ENCODE data around the gene KRT7.

Gene KRT7

GRCh38 chr12:52200781-52201450, 32.1 kb upstream of the KRT7 start:
- Histone ChIP-seq H3K9me3 (ENCODE audit: insufficient read depth, low read length) (no peaks in the 10 kb centered on the region), H3K36me3 (ENCODE audit: insufficient read depth, insufficient read length, low read length) (no peaks in the 10 kb centered on the region), H3K4me1 (ENCODE audit: insufficient read depth, insufficient read length) (peaks cover 30% of the 10 kb centered on the region), H3K27me3 (ENCODE audit: insufficient read depth, insufficient read length) (no peaks in the 10 kb centered on the region), H3K4me3 (ENCODE audit: insufficient read length, low read depth) (no peak overlapping the region), H3K9ac (ENCODE audit: insufficient read length, low read depth) (no peak overlapping the region)
- no peak for TF ChIP-seq YY1 (IDR thresholded peaks at IDR 0.05; ENCODE audit: insufficient read depth, insufficient read length)
- TF ChIP-seq ZNF274 (IDR thresholded peaks at IDR 0.05; ENCODE audit: low read depth, low read length) = no peak
- no peak for TF ChIP-seq SUZ12 (IDR thresholded peaks at IDR 0.05; ENCODE audit: extremely low read depth, insufficient read depth, insufficient read length)
- DNase-seq (ENCODE audit: low read depth, low spot score) = no peak

- H3K9me3 ChIP-seq (ENCODE audit: insufficient read depth, low read length) = no peaks in the 10 kb centered on the region
- no peak overlapping the region for H3K4me3 ChIP-seq (ENCODE audit: insufficient read length, low read depth)
- H3K4me1 ChIP-seq (ENCODE audit: insufficient read depth, insufficient read length) = peaks cover 30% of the 10 kb centered on the region
- DNase-seq (ENCODE audit: low read depth, low spot score) = no peak
- H3K27me3 ChIP-seq (ENCODE audit: insufficient read depth, insufficient read length) = no peaks in the 10 kb centered on the region
- TF ChIP-seq YY1 (IDR thresholded peaks at IDR 0.05; ENCODE audit: insufficient read depth, insufficient read length) = no peak
- no peak for TF ChIP-seq SUZ12 (IDR thresholded peaks at IDR 0.05; ENCODE audit: extremely low read depth, insufficient read depth, insufficient read length)
- TF ChIP-seq ZNF274 (IDR thresholded peaks at IDR 0.05; ENCODE audit: low read depth, low read length) = no peak
- no peaks in the 10 kb centered on the region for H3K36me3 ChIP-seq (ENCODE audit: insufficient read depth, insufficient read length, low read length)
- H3K9ac ChIP-seq (ENCODE audit: insufficient read length, low read depth) = no peak overlapping the region
Observed at GRCh38 chr12:52201451-52201839, 31.6 kb upstream of the KRT7 start.

GRCh38 chr12:52202361-52203078, 30.5 kb upstream of the KRT7 start:
- no peak for DNase-seq (ENCODE audit: low read depth, low spot score)
- Histone ChIP-seq H3K4me3 (ENCODE audit: insufficient read length, low read depth) (no peak overlapping the region), H3K9me3 (ENCODE audit: insufficient read depth, low read length) (no peaks in the 10 kb centered on the region), H3K9ac (ENCODE audit: insufficient read length, low read depth) (peak overlapping the region; percentile 44), H3K27me3 (ENCODE audit: insufficient read depth, insufficient read length) (no peaks in the 10 kb centered on the region), H3K36me3 (ENCODE audit: insufficient read depth, insufficient read length, low read length) (no peaks in the 10 kb centered on the region), H3K4me1 (ENCODE audit: insufficient read depth, insufficient read length) (peaks cover 30% of the 10 kb centered on the region)
- no peak for TF ChIP-seq ZNF274 (IDR thresholded peaks at IDR 0.05; ENCODE audit: low read depth, low read length)
- TF ChIP-seq YY1 (IDR thresholded peaks at IDR 0.05; ENCODE audit: insufficient read depth, insufficient read length) = no peak
- TF ChIP-seq SUZ12 (IDR thresholded peaks at IDR 0.05; ENCODE audit: extremely low read depth, insufficient read depth, insufficient read length) = no peak

GRCh38 chr12:52203079-52203921, 29.7 kb upstream of the KRT7 start:
- no peak overlapping the region for H3K4me3 ChIP-seq (ENCODE audit: insufficient read length, low read depth)
- no peaks in the 10 kb centered on the region for H3K9me3 ChIP-seq (ENCODE audit: insufficient read depth, low read length)
- no peak for DNase-seq (ENCODE audit: low read depth, low spot score)
- no peaks in the 10 kb centered on the region for H3K27me3 ChIP-seq (ENCODE audit: insufficient read depth, insufficient read length)
- no peaks in the 10 kb centered on the region for H3K36me3 ChIP-seq (ENCODE audit: insufficient read depth, insufficient read length, low read length)
- H3K9ac ChIP-seq (ENCODE audit: insufficient read length, low read depth) = peak overlapping the region; percentile 14
- peaks cover 30% of the 10 kb centered on the region for H3K4me1 ChIP-seq (ENCODE audit: insufficient read depth, insufficient read length)
- TF ChIP-seq SUZ12 (IDR thresholded peaks at IDR 0.05; ENCODE audit: extremely low read depth, insufficient read depth, insufficient read length) (no peak), YY1 (IDR thresholded peaks at IDR 0.05; ENCODE audit: insufficient read depth, insufficient read length) (no peak), ZNF274 (IDR thresholded peaks at IDR 0.05; ENCODE audit: low read depth, low read length) (no peak)

- Histone ChIP-seq H3K36me3 (ENCODE audit: insufficient read depth, insufficient read length, low read length) (no peaks in the 10 kb centered on the region), H3K27me3 (ENCODE audit: insufficient read depth, insufficient read length) (no peaks in the 10 kb centered on the region), H3K4me1 (ENCODE audit: insufficient read depth, insufficient read length) (peaks cover 27% of the 10 kb centered on the region), H3K9ac (ENCODE audit: insufficient read length, low read depth) (no peak overlapping the region), H3K4me3 (ENCODE audit: insufficient read length, low read depth) (no peak overlapping the region), H3K9me3 (ENCODE audit: insufficient read depth, low read length) (no peaks in the 10 kb centered on the region)
- TF ChIP-seq SUZ12 (IDR thresholded peaks at IDR 0.05; ENCODE audit: extremely low read depth, insufficient read depth, insufficient read length) (no peak), YY1 (IDR thresholded peaks at IDR 0.05; ENCODE audit: insufficient read depth, insufficient read length) (no peak)
- DNase-seq (ENCODE audit: low read depth, low spot score) = no peak
Observed at GRCh38 chr12:52204095-52204930, 28.7 kb upstream of the KRT7 start.

GRCh38 chr12:52204931-52205505, 28.0 kb upstream of the KRT7 start:
- H3K36me3 ChIP-seq (ENCODE audit: insufficient read depth, insufficient read length, low read length) = no peaks in the 10 kb centered on the region
- no peak overlapping the region for H3K9ac ChIP-seq (ENCODE audit: insufficient read length, low read depth)
- H3K27me3 ChIP-seq (ENCODE audit: insufficient read depth, insufficient read length) = no peaks in the 10 kb centered on the region
- no peak overlapping the region for H3K4me3 ChIP-seq (ENCODE audit: insufficient read length, low read depth)
- no peak for DNase-seq (ENCODE audit: low read depth, low spot score)
- H3K4me1 ChIP-seq (ENCODE audit: insufficient read depth, insufficient read length) = peaks cover 23% of the 10 kb centered on the region
- H3K9me3 ChIP-seq (ENCODE audit: insufficient read depth, low read length) = no peaks in the 10 kb centered on the region
- TF ChIP-seq YY1 (IDR thresholded peaks at IDR 0.05; ENCODE audit: insufficient read depth, insufficient read length) (no peak), SUZ12 (IDR thresholded peaks at IDR 0.05; ENCODE audit: extremely low read depth, insufficient read depth, insufficient read length) (no peak), ZNF274 (IDR thresholded peaks at IDR 0.05; ENCODE audit: low read depth, low read length) (no peak)
